ENCODE measurements around the gene KCNQ1. TPM values are rescaled to one million over a fixed set of nuclear protein-coding genes. Genes with fewer than 3 reads are reported as not detected.

Gene KCNQ1
- total and polyA plus RNA-seq, 12 donors = 11.0 to 447 (median 320) TPM

DNA sequence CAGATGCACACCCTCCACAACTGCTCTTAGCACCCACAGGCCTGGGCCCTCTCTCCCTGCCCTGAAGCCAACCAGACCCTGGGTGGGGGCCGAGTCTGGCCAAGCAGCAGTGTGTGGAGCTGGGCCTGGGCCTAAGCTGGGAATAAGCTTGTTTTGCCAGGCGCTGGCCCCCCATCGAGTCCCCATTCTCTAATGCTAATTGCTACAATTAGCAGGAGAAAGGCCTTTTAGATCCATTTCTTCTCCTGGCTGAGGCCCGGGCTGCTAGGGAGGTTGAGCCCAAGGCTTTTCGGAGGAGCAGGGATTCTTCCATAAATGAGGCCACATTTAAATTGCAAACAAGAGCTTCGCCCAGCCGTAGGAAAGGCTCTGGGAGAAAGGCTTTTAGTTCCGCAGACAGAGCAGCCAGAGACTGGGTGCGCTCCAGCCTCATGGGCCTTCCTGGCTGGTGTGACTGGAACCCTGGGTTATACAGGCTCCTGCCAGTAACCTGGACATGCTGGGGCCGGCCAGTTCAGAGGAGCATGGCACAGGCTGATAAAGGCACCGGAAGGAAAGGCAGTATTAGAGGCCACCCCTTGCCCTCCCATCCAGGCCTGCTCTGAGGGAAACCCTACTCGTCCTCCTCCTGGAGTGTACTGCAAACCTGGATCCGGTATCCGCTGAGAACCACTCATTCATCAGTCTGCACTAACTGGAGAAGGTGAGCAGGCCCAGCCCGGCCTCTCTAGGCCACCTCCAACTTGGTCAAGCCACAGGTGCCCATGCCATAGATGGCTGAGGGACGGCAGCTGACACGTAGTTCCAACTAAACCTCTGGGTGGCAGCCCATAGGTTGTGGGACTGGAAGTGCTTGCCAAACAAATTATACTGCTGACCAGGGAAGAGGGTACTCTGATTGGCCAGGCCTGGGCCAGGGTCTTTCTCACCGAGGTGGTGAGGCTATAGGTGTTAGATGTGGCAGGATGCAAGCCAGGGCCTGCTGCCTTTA, 248.8 kb downstream of the KCNQ1 start:
- Histone ChIP-seq H3K4me1 (replicated peaks in 1 of 2) (peaks cover 35 to 76% of the 10 kb centered on the region in 2 donors), H3K9me3 (replicated peaks in 1 of 3) (no peaks in the 10 kb centered on the region), H3K27ac (peak overlapping the region in 1 of 5 donors; percentile 79), H3K36me3 (replicated peaks in 1 of 2) (no peaks in the 10 kb centered on the region), H3K4me3 (no peak overlapping the region), H3K27me3 (no peaks in the 10 kb centered on the region)
- intact Hi-C loops (cut with DNase I) = loop anchor here in 1 of 2 donors (10.0 kb wide), 1 partner anchor 191 kb away; the partner anchor contains the start of gene CDKN1C
- WGBS, 4 donors = 78 to 95% (median 79%) methylated on average over 9 to 18 of the region's 18 CpGs
- DNase-seq = peak in 3 of 7 donors; percentile 10 to 53 (median 19)
- TF ChIP-seq POLR2A (IDR thresholded peaks at IDR 0.05) = no peak
- TF ChIP-seq, protein P1, sequence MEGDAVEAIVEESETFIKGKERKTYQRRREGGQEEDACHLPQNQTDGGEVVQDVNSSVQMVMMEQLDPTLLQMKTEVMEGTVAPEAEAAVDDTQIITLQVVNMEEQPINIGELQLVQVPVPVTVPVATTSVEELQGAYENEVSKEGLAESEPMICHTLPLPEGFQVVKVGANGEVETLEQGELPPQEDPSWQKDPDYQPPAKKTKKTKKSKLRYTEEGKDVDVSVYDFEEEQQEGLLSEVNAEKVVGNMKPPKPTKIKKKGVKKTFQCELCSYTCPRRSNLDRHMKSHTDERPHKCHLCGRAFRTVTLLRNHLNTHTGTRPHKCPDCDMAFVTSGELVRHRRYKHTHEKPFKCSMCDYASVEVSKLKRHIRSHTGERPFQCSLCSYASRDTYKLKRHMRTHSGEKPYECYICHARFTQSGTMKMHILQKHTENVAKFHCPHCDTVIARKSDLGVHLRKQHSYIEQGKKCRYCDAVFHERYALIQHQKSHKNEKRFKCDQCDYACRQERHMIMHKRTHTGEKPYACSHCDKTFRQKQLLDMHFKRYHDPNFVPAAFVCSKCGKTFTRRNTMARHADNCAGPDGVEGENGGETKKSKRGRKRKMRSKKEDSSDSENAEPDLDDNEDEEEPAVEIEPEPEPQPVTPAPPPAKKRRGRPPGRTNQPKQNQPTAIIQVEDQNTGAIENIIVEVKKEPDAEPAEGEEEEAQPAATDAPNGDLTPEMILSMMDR (IDR thresholded peaks at IDR 0.05) = no peak

DNA sequence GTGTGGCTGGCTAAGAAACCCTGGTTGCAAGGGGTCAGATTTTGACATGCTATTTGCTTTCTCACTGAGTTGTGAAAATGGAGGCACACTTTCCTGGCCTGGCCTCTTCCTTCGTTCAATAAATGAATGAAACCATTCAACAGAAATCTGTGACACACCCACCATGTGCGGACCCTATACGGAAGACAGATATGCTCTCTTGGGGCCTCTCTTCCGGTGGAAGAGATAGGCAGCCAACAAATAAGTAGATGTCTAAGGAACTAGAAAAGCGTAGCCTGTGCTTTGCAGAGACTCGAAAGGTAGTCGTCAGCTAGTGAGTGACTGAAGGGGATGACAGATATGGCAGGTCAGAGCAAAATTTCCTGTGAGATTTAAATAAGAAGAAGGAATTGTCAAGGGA, 249.7 kb downstream of the KCNQ1 start:
- intact Hi-C loops (cut with DNase I) = loop anchor here in 1 of 2 donors (10.0 kb wide), 1 partner anchor 190 kb away; the partner anchor contains the start of gene CDKN1C
- Histone ChIP-seq H3K27ac (peak overlapping the region in 1 of 5 donors; percentile 44), H3K9me3 (replicated peaks in 1 of 3) (no peaks in the 10 kb centered on the region), H3K36me3 (replicated peaks in 1 of 2) (no peaks in the 10 kb centered on the region), H3K4me1 (replicated peaks in 1 of 2) (peaks cover 26 to 66% of the 10 kb centered on the region in 2 donors), H3K27me3 (no peaks in the 10 kb centered on the region), H3K4me3 (no peak overlapping the region)
- WGBS, 4 donors = 72 to 81% (median 78%) methylated on average over 7 of the region's 7 CpGs
- TF ChIP-seq POLR2A (IDR thresholded peaks at IDR 0.05) = no peak
- DNase-seq = peak in 2 of 7 donors; percentile 8 to 30

DNA sequence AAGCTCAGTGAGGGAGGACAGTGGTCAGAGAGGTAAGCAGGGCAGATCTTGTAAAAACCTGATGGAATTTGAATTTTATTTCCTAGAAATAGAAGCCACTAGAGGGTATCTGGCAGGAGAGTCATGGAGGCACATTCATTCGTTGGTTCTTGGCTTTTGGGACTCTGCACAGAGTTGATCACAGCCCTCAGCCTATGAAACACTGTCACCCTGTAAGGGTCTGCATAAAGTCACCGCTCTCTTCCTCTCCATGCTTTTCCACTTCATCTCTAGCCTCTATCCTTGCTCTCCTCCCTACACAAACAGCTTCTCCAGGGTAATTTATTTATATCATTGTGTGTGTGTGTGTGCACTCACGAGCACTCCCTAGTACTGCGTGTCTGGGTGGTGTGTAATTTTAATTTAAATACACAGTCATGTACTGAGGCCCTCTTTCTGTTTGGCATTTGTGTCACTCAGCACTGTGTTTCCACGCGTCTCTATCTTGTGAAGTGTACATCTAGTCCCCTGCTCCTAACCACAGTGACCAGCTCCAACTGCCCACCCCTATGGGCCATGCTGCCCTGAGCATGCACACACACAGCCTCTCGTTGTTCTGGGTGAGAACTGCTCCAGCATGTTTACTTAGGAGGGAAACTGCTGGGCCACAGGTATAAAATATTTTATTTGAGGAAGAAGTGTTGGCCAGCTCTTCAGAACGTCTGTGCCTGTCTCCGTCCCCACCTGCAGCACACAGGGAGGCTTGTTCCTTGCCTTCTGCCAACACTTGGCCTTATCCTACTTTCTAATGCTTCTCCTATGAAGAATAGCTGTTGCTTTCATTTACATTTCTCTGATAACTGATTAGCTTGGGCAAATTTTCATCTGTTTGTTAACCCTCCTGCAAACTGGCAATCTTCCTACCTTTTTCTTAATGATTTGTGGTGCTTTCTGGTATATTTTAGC, 250.5 kb downstream of the KCNQ1 start:
- no peaks in the 10 kb centered on the region for H3K27me3 ChIP-seq
- H3K27ac ChIP-seq = peak overlapping the region in 1 of 5 donors; percentile 45
- no peak for TF ChIP-seq POLR2A (IDR thresholded peaks at IDR 0.05)
- TF ChIP-seq, protein P1 (IDR thresholded peaks at IDR 0.05) = no peak
- H3K4me3 ChIP-seq = no peak overlapping the region
- H3K4me1 ChIP-seq (replicated peaks in 1 of 2) = peaks cover 18 to 60% of the 10 kb centered on the region in 2 donors
- intact Hi-C loops (cut with DNase I) = loop anchor here in 1 of 2 donors (10.0 kb wide), 1 partner anchor 190 kb away; the partner anchor contains the start of gene CDKN1C
- WGBS, 4 donors = 78 to 82% (median 80%) methylated on average over 9 of the region's 9 CpGs
- H3K36me3 ChIP-seq (replicated peaks in 1 of 2) = no peaks in the 10 kb centered on the region
- H3K9me3 ChIP-seq (replicated peaks in 1 of 3) = no peaks in the 10 kb centered on the region
- peak in 3 of 7 donors; percentile 6 to 49 (median 12) for DNase-seq

DNA sequence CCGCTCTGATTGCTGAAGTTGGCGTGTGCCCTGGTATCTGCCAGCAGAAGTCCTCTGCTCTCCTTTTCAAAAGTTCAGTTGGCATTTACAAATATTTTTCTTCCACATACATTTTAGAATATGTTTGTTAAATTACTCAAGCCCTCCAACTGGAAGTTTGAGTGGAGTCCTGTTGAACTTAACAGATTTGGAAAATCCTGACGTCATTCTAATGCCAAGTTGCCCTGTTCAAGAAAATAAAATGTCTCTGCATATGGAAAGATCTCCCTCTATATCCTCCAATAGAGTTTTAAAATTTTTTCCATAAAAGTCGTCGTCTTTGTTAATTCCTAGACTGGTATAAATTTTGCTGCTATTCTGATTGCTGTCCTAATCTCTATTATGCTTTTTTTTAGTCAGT, 251.6 kb downstream of the KCNQ1 start:
- intact Hi-C loops (cut with DNase I) = loop anchor here in 1 of 2 donors (10.0 kb wide), 1 partner anchor 188 kb away; the partner anchor contains the start of gene CDKN1C
- no peaks in the 10 kb centered on the region for H3K27me3 ChIP-seq
- no peaks in the 10 kb centered on the region for H3K36me3 ChIP-seq (replicated peaks in 1 of 2)
- peak overlapping the region in 1 of 5 donors; percentile 8 for H3K27ac ChIP-seq
- H3K4me3 ChIP-seq = no peak overlapping the region
- WGBS, 4 donors = 78 to 82% (median 81%) methylated on average over 5 of the region's 5 CpGs
- TF ChIP-seq, protein P1 (IDR thresholded peaks at IDR 0.05) = no peak
- TF ChIP-seq POLR2A (IDR thresholded peaks at IDR 0.05) = no peak
- no peaks in the 10 kb centered on the region for H3K9me3 ChIP-seq (replicated peaks in 1 of 3)
- DNase-seq = peak in 2 of 7 donors; percentile 13 to 39
- peaks cover 7 to 59% of the 10 kb centered on the region in 2 donors for H3K4me1 ChIP-seq (replicated peaks in 1 of 2)

Data from adrenal gland (tissue), 12 donors.